Pons (tissue), 1 donor: Measurements from ENCODE around the gene PCCA.
A peak's percentile ranks its signal among the peaks of the same experiment; 100 is the strongest.
"Not testable (repeated sequence)": the region's sequence is repeated elsewhere in the genome, so short reads cannot be mapped to it uniquely, and the experiment has no call there.

ENCODE experiments used
- DNase-seq: peaks from one replicate; pipeline ENCODE4 v3.0.0-alpha.2; 2016; ENCODE audit warnings: low spot score

The PCCA gene

GRCh38 chr13:100510208-100510957 lies 421.5 kb downstream of the PCCA start:
- DNase-seq = no peak

- DNase-seq = no peak
Observed at GRCh38 chr13:100511466-100511865, 422.6 kb downstream of the PCCA start.

- no peak for DNase-seq
Observed at GRCh38 chr13:100512422-100512821, 423.5 kb downstream of the PCCA start.

- DNase-seq = no peak
Observed at GRCh38 chr13:100513171-100513570, 424.3 kb downstream of the PCCA start.

- no peak for DNase-seq
Observed at GRCh38 chr13:100513987-100514670, 425.2 kb downstream of the PCCA start.

GRCh38 chr13:100514788-100515409 lies 426.0 kb downstream of the PCCA start:
- peak; percentile 87 for DNase-seq

- DNase-seq = no peak
Observed at GRCh38 chr13:100515410-100515800, 426.5 kb downstream of the PCCA start.

GRCh38 chr13:100517135-100517534 lies 428.2 kb downstream of the PCCA start:
- no peak for DNase-seq

GRCh38 chr13:100517728-100518127 lies 428.8 kb downstream of the PCCA start:
- DNase-seq = no peak

GRCh38 chr13:100518394-100519062 lies 429.6 kb downstream of the PCCA start:
- DNase-seq = no peak

- DNase-seq = no peak
Observed at GRCh38 chr13:100519626-100520025, 430.7 kb downstream of the PCCA start.

GRCh38 chr13:100520936-100521850 lies 432.3 kb downstream of the PCCA start:
- no peak for DNase-seq

- no peak for DNase-seq
Observed at GRCh38 chr13:100521851-100522617, 433.1 kb downstream of the PCCA start.

- DNase-seq = no peak
Observed at GRCh38 chr13:100522618-100523309, 433.9 kb downstream of the PCCA start.

GRCh38 chr13:100523411-100523810 lies 434.5 kb downstream of the PCCA start:
- DNase-seq = no peak

- DNase-seq = no peak
Observed at GRCh38 chr13:100523981-100524386, 435.1 kb downstream of the PCCA start.

GRCh38 chr13:100524688-100525087 lies 435.8 kb downstream of the PCCA start:
- not testable (repeated sequence) for DNase-seq

- no peak for DNase-seq
Observed at GRCh38 chr13:100525453-100526317, 436.8 kb downstream of the PCCA start.
